Pulmonary artery endothelial cell (primary cell): ENCODE results near the gene EIF3J. TPM values are rescaled to one million over a fixed set of nuclear protein-coding genes. Genes with fewer than 3 reads are reported as not detected.
"Not testable (repeated sequence)": the region's sequence is repeated elsewhere in the genome, so short reads cannot be mapped to it uniquely, and the experiment has no call there.

Experiments
- DNase-seq: peaks from one replicate; pipeline ENCODE4 v3.0.0-alpha.2; 2011; ENCODE audit warnings: low read depth, low spot score
- total RNA-seq: library from RNA; depleted of rRNA; stranded (reverse); fragments of >200 nt; gene quantifications from 2 replicates; pipeline ENCODE4 v1.2.3, GENCODE V29; 2014

EIF3J gene
- total RNA-seq: 49.5 and 74.3 TPM in 2 replicates

GRCh38 chr15:44536962-44537734, at the start of gene EIF3J:
Gene EIF3J, plus strand, starts transcription at chr15:44537147. Its CDS starts 48 bp downstream, at chr15:44537195.
- DNase-seq: peak; percentile 88

- DNase-seq: peak; percentile 46
Observed at GRCh38 chr15:44489464-44489863, 47.5 kb upstream of the EIF3J start.

GRCh38 chr15:44490622-44491021, 46.3 kb upstream of the EIF3J start:
- no peak for DNase-seq

- no peak for DNase-seq
Observed at GRCh38 chr15:44492040-44492439, 44.9 kb upstream of the EIF3J start.

- no peak for DNase-seq
Observed at GRCh38 chr15:44492672-44493071, 44.3 kb upstream of the EIF3J start.

GRCh38 chr15:44495562-44495961, 41.4 kb upstream of the EIF3J start:
- DNase-seq: no peak

GRCh38 chr15:44500555-44500954, 36.4 kb upstream of the EIF3J start:
- DNase-seq: no peak

- peak; percentile 5 for DNase-seq
Observed at GRCh38 chr15:44501768-44502366, 35.1 kb upstream of the EIF3J start.

- no peak for DNase-seq
Observed at GRCh38 chr15:44516436-44516835, 20.5 kb upstream of the EIF3J start.

GRCh38 chr15:44519537-44519936, 17.4 kb upstream of the EIF3J start:
- DNase-seq: no peak

- DNase-seq: no peak
Observed at GRCh38 chr15:44525018-44525417, 11.9 kb upstream of the EIF3J start.

- DNase-seq: no peak
Observed at GRCh38 chr15:44527241-44527640, 9.7 kb upstream of the EIF3J start.

GRCh38 chr15:44529864-44530604, 6.9 kb upstream of the EIF3J start:
- no peak for DNase-seq

GRCh38 chr15:44530653-44531052, 6.3 kb upstream of the EIF3J start:
- no peak for DNase-seq

GRCh38 chr15:44532275-44532674, 4.7 kb upstream of the EIF3J start:
- DNase-seq: not testable (repeated sequence)

- DNase-seq: no peak
Observed at GRCh38 chr15:44532689-44533088, 4.3 kb upstream of the EIF3J start.

- DNase-seq: no peak
Observed at GRCh38 chr15:44535092-44535491, 1.9 kb upstream of the EIF3J start.

GRCh38 chr15:44535523-44536301, 1.2 kb upstream of the EIF3J start:
- DNase-seq: no peak

GRCh38 chr15:44536302-44536961, 515 bp upstream of the EIF3J start:
- DNase-seq: no peak

- DNase-seq: no peak
Observed at GRCh38 chr15:44537735-44538240, 841 bp downstream of the EIF3J start.
